ENCODE results near the gene UCP2.

Gene UCP2

GRCh38 chr11:74009675-74010305 lies 27.1 kb upstream of the UCP2 start:
- no peak for DNase-seq

DNA sequence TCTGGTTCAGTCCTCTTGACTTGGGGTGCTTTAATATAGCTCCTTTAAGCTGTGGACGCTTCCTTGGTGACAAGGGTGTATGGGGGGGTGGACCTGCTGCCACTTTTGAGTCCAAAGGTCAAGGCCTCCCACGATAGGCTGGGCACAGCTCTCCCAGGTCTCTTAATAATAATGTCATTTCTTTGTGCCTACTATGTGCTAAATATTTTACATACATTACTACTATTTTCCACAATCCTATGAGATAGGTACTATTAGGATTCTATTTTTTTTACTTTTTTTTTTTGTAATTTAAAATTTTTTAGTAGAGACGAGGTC lies 26.5 kb upstream of the UCP2 start:
- no peak for DNase-seq

DNA sequence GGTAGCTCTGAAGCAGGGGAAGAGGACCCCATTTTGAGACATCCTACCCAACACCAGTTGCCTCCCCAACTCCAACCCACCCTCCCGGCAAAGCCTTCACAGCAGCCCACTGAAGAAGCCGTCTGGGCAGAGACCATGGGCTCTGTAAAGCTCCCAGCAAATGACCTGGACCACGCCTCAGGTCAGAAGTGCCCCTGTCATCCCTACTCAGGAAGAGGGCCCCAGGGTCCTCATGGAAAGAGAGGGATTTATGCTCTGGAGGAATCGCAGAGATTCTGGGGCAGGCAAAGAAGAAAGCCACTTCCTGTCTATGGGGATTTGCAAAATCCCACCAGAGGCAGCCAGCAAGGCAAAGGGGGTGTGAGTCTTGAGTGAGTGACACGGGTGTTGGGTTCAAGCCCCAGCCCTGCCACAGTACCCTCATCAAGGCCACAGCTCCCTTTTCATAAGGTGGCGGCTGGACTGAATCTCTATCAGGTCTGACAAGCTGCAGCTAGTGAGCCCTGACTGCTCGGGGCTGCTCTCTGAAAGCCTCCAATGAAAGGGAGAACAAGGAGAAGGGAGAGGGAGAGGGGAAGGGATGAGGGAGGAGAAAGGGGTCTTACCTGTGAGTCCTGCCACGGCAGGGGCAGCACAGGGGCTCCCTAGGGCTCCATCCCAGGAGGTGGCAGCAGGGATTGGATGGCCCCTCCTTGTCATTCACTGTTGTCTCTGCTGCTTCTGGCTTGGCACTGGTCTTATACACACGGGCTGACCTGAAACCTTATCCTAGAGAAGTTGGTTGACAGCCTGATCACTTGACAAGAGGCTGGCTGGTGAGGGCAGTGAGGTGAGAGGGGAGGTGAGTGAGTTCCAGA lies 26.0 kb upstream of the UCP2 start, which contains the start of gene UCP3:
TSS of gene UCP3 (minus strand) at position 713 of the 857 bp plus-strand sequence. CDS start 2,043 bp downstream, outside the sequence.
- DNase-seq = no peak

- no peak for DNase-seq
Measured at GRCh38 chr11:74007691-74008372, 25.2 kb upstream of the UCP2 start.

DNA sequence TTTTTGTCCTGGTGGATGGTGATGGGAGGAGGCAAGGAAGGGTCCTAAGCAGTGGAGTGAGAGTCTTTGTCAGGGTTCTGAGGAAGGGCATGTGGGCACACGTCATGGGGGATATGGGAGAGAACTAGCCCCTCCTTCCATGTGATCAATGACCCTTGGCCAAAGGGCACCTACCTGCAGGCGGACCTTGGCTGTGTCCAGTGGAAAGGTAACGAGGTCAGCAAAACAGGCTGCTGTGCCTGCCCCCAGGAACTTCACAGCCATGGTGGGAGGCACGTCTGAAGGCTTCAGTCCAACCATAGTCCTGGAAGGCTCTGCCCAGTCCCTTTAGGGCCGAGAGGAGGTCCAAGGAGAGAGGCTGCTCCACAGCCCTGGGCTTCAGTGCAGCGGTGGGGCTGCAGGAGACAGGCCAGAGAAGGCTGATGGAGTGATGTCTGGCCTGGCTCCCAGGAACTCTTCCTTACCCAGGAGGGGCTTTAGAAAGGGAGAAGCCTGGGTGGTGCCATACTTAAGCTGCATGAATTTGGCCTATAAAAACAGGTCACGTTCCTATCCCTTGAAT lies 24.2 kb upstream of the UCP2 start:
- DNase-seq = no peak

GRCh38 chr11:74005721-74006517 lies 23.3 kb upstream of the UCP2 start:
- DNase-seq = no peak

- DNase-seq = peak; percentile 72 to 93 (median 86)
Measured at GRCh38 chr11:74004759-74005615, 22.3 kb upstream of the UCP2 start.

DNA sequence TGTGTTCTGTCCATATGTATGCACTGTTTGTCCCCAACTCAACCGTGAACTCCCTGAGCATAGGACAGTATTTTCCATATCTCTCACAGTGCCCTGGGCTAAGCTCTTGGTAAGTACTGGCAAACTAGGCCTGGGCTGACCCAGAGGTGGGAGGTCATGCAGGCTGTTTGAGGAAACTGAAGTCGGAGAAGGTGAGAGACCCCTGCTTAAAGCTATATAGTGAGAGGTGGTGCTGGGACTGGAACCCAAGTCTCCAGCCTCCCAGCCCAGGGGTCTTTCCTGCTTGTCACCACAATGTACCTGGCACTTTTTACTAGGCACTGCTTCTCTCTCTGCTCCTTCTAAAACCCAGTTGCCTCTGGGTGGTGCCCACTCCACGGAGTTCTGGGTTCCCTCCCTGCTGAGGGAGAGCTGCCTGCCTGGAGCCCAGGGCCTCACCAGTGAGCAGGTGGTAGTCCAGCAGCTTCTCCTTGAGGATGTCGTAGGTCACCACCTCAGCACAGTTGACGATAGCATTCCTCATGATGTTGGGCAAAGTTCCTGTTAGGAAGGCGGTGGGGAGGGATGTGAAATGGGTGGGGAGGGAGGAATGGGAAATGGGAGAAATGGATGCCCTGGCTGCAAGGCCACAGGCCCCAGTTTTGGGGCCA lies 21.5 kb upstream of the UCP2 start:
- no peak for DNase-seq

DNA sequence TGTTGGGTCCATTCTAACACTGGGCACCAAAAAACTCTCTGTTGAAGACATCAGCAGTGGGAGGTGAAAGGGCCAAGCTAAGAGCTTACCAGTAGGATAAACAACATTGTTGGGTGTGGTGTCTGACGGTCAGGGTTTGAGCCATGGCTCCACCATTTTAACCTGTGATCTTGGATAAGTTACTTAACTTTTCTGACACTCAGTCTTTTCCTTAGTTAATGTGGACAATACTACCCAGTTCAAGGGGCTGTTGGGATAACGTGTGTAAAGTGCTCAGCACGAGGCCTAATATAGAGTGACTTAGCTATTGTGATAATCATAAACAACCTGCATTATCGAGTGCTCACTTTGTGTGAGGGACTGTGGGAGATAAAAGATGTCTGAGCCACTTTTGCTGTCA lies 20.2 kb upstream of the UCP2 start:
- no peak for DNase-seq

- no peak for DNase-seq
Measured at GRCh38 chr11:74001822-74002286, 19.2 kb upstream of the UCP2 start.

- no peak for DNase-seq
Measured at GRCh38 chr11:74000307-74001133, 17.9 kb upstream of the UCP2 start.

GRCh38 chr11:73999581-74000306 lies 17.1 kb upstream of the UCP2 start:
- no peak for DNase-seq

- DNase-seq = no peak
Measured at GRCh38 chr11:73998846-73999575, 16.4 kb upstream of the UCP2 start.

GRCh38 chr11:73997120-73997770 lies 14.6 kb upstream of the UCP2 start:
- DNase-seq = no peak

GRCh38 chr11:73996161-73996747 lies 13.6 kb upstream of the UCP2 start:
- DNase-seq = no peak

DNA sequence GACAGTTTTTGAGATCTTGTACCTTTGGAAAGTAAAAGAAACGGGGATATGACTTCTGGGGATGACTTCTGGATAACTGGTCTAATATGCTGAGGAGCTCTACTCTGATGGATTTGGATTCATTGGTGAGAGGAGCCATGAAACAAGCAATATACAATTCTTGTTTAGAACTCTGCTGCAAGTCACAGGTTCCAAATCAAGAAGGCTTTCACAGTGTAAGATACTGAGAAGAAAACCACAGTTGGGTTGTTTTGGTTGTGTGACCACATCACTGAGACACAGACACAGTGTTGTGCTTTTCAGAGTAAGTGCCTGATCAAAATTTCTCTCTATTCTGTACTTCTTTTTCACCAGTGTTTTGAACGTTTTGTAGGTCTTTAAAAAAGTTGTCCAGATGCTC lies 13.1 kb upstream of the UCP2 start:
- DNase-seq = peak; percentile 17 to 87 (median 66)

- DNase-seq = peak in 3 of 6 experiments; percentile 88 to 92 (median 89)
Measured at GRCh38 chr11:73995247-73995646, 12.6 kb upstream of the UCP2 start.

Data from stimulated activated naive CD4-positive, alpha-beta T cell (primary cell).